Activated T-cell treated with anti-CD3 and anti-CD28 coated beads, Interleukin-2, amount 50 U/mL, for 24 hours (primary cell): Measurements from ENCODE around the gene ANKH.

ENCODE experiments used
- DNase-seq: peaks from one replicate; pipeline ENCODE4 v3.0.0-alpha.2; 2020
- H3K27ac Mint-ChIP-seq: 2 replicates; pipeline ENCODE4 v1.8.0; 2020; ENCODE audit warnings: mild to moderate bottlenecking, mixed read lengths
- H3K27me3 Mint-ChIP-seq: 2 replicates; pipeline ENCODE4 v1.8.0; 2020; ENCODE audit warnings: mixed read lengths
- H3K36me3 Mint-ChIP-seq: 2 replicates; pipeline ENCODE4 v1.8.0; 2020; ENCODE audit warnings: low read depth, mixed read lengths
- H3K4me1 Mint-ChIP-seq: 2 replicates; pipeline ENCODE4 v1.8.0; 2020; ENCODE audit warnings: low read depth, mixed read lengths
- H3K4me3 Mint-ChIP-seq: 2 replicates; pipeline ENCODE4 v1.8.0; 2020; ENCODE audit warnings: mild to moderate bottlenecking, moderate library complexity, mixed read lengths
- H3K9me3 Mint-ChIP-seq: 2 replicates; pipeline ENCODE4 v1.8.0; 2020; ENCODE audit warnings: mixed read lengths

Gene ANKH

GRCh38 chr5:14787801-14788579, 83.6 kb downstream of the ANKH start:
- peaks cover 48% of the 10 kb centered on the region for H3K36me3 Mint-ChIP-seq
- H3K9me3 Mint-ChIP-seq, result no peaks in the 10 kb centered on the region
- H3K4me1 Mint-ChIP-seq, result peaks cover 65% of the 10 kb centered on the region
- DNase-seq, result no peak
- H3K27me3 Mint-ChIP-seq, result no peaks in the 10 kb centered on the region
- H3K27ac Mint-ChIP-seq, result no peak overlapping the region
- H3K4me3 Mint-ChIP-seq, result no peak overlapping the region

GRCh38 chr5:14783691-14784090, 87.9 kb downstream of the ANKH start:
- H3K27ac Mint-ChIP-seq, result no peak overlapping the region
- DNase-seq, result peak; percentile 38
- no peaks in the 10 kb centered on the region for H3K27me3 Mint-ChIP-seq
- H3K9me3 Mint-ChIP-seq, result no peaks in the 10 kb centered on the region
- H3K4me1 Mint-ChIP-seq, result peaks cover 60% of the 10 kb centered on the region
- peaks cover 62% of the 10 kb centered on the region for H3K36me3 Mint-ChIP-seq
- no peak overlapping the region for H3K4me3 Mint-ChIP-seq

GRCh38 chr5:14782591-14782990, 89.0 kb downstream of the ANKH start:
- Mint-ChIP-seq H3K36me3 (peaks cover 59% of the 10 kb centered on the region), H3K27ac (no peak overlapping the region), H3K27me3 (no peaks in the 10 kb centered on the region), H3K4me3 (no peak overlapping the region), H3K4me1 (peaks cover 59% of the 10 kb centered on the region), H3K9me3 (no peaks in the 10 kb centered on the region)
- no peak for DNase-seq

- no peak for DNase-seq
- H3K4me3 Mint-ChIP-seq, result no peak overlapping the region
- no peaks in the 10 kb centered on the region for H3K9me3 Mint-ChIP-seq
- no peaks in the 10 kb centered on the region for H3K27me3 Mint-ChIP-seq
- no peak overlapping the region for H3K27ac Mint-ChIP-seq
- H3K36me3 Mint-ChIP-seq, result peaks cover 52% of the 10 kb centered on the region
- peaks cover 55% of the 10 kb centered on the region for H3K4me1 Mint-ChIP-seq
These were observed 90.5 kb downstream of the ANKH start for GRCh38 chr5:14781106-14781505.

- no peak for DNase-seq
- Mint-ChIP-seq H3K4me1 (peaks cover 55% of the 10 kb centered on the region), H3K4me3 (no peak overlapping the region), H3K9me3 (no peaks in the 10 kb centered on the region), H3K27ac (no peak overlapping the region), H3K36me3 (peaks cover 52% of the 10 kb centered on the region), H3K27me3 (no peaks in the 10 kb centered on the region)
These were observed 91.6 kb downstream of the ANKH start for GRCh38 chr5:14779975-14780374.

GRCh38 chr5:14778792-14779070, 92.8 kb downstream of the ANKH start:
- H3K27ac Mint-ChIP-seq, result no peak overlapping the region
- no peak overlapping the region for H3K4me3 Mint-ChIP-seq
- H3K36me3 Mint-ChIP-seq, result peaks cover 45% of the 10 kb centered on the region
- peaks cover 45% of the 10 kb centered on the region for H3K4me1 Mint-ChIP-seq
- H3K9me3 Mint-ChIP-seq, result no peaks in the 10 kb centered on the region
- H3K27me3 Mint-ChIP-seq, result no peaks in the 10 kb centered on the region
- DNase-seq, result no peak

GRCh38 chr5:14777932-14778791, 93.4 kb downstream of the ANKH start:
- peaks cover 40% of the 10 kb centered on the region for H3K4me1 Mint-ChIP-seq
- no peaks in the 10 kb centered on the region for H3K27me3 Mint-ChIP-seq

GRCh38 chr5:14777187-14777586, 94.4 kb downstream of the ANKH start:
- no peaks in the 10 kb centered on the region for H3K27me3 Mint-ChIP-seq
- no peaks in the 10 kb centered on the region for H3K9me3 Mint-ChIP-seq
- DNase-seq, result no peak
- no peak overlapping the region for H3K4me3 Mint-ChIP-seq
- H3K4me1 Mint-ChIP-seq, result peaks cover 40% of the 10 kb centered on the region
- no peak overlapping the region for H3K27ac Mint-ChIP-seq
- H3K36me3 Mint-ChIP-seq, result peaks cover 41% of the 10 kb centered on the region

More at GRCh38 chr5:14777932-14778791, 93.4 kb downstream of the ANKH start:
- H3K36me3 Mint-ChIP-seq, result peaks cover 45% of the 10 kb centered on the region
- H3K9me3 Mint-ChIP-seq, result no peaks in the 10 kb centered on the region
- H3K4me3 Mint-ChIP-seq, result no peak overlapping the region
- DNase-seq, result no peak
- H3K27ac Mint-ChIP-seq, result no peak overlapping the region

GRCh38 chr5:14776602-14777001, 95.0 kb downstream of the ANKH start:
- no peak for DNase-seq
- H3K36me3 Mint-ChIP-seq, result peaks cover 36% of the 10 kb centered on the region
- H3K9me3 Mint-ChIP-seq, result no peaks in the 10 kb centered on the region
- peaks cover 34% of the 10 kb centered on the region for H3K4me1 Mint-ChIP-seq
- no peak overlapping the region for H3K27ac Mint-ChIP-seq
- no peak overlapping the region for H3K4me3 Mint-ChIP-seq
- H3K27me3 Mint-ChIP-seq, result no peaks in the 10 kb centered on the region

- peak overlapping the region; percentile 19 for H3K27ac Mint-ChIP-seq
- DNase-seq, result no peak
- H3K4me1 Mint-ChIP-seq, result peaks cover 33% of the 10 kb centered on the region
These were observed 95.7 kb downstream of the ANKH start for GRCh38 chr5:14775857-14776256.

GRCh38 chr5:14773588-14773987, 98.0 kb downstream of the ANKH start:
- no peak overlapping the region for H3K4me3 Mint-ChIP-seq
- no peaks in the 10 kb centered on the region for H3K9me3 Mint-ChIP-seq
- no peaks in the 10 kb centered on the region for H3K27me3 Mint-ChIP-seq
- DNase-seq, result no peak
- no peak overlapping the region for H3K27ac Mint-ChIP-seq
- peaks cover 21% of the 10 kb centered on the region for H3K36me3 Mint-ChIP-seq
- H3K4me1 Mint-ChIP-seq, result peaks cover 27% of the 10 kb centered on the region

More at GRCh38 chr5:14775857-14776256, 95.7 kb downstream of the ANKH start:
- Mint-ChIP-seq H3K4me3 (no peak overlapping the region), H3K9me3 (no peaks in the 10 kb centered on the region), H3K27me3 (no peaks in the 10 kb centered on the region), H3K36me3 (peaks cover 29% of the 10 kb centered on the region)

GRCh38 chr5:14771972-14772371, 99.6 kb downstream of the ANKH start:
- H3K4me3 Mint-ChIP-seq, result no peak overlapping the region
- no peak for DNase-seq
- H3K27me3 Mint-ChIP-seq, result no peaks in the 10 kb centered on the region
- no peak overlapping the region for H3K27ac Mint-ChIP-seq
- peaks cover 29% of the 10 kb centered on the region for H3K36me3 Mint-ChIP-seq
- no peaks in the 10 kb centered on the region for H3K9me3 Mint-ChIP-seq
- peaks cover 32% of the 10 kb centered on the region for H3K4me1 Mint-ChIP-seq

- H3K4me3 Mint-ChIP-seq, result no peak overlapping the region
- no peak for DNase-seq
- no peak overlapping the region for H3K27ac Mint-ChIP-seq
- no peaks in the 10 kb centered on the region for H3K9me3 Mint-ChIP-seq
- peaks cover 33% of the 10 kb centered on the region for H3K4me1 Mint-ChIP-seq
- H3K36me3 Mint-ChIP-seq, result peaks cover 36% of the 10 kb centered on the region
- no peaks in the 10 kb centered on the region for H3K27me3 Mint-ChIP-seq
These were observed 100.4 kb downstream of the ANKH start for GRCh38 chr5:14771189-14771588.

- no peaks in the 10 kb centered on the region for H3K27me3 Mint-ChIP-seq
- no peak overlapping the region for H3K4me3 Mint-ChIP-seq
- no peak overlapping the region for H3K27ac Mint-ChIP-seq
These were observed 102.8 kb downstream of the ANKH start for GRCh38 chr5:14768508-14769365.

More at GRCh38 chr5:14768508-14769365, 102.8 kb downstream of the ANKH start:
- Mint-ChIP-seq H3K36me3 (peaks cover 48% of the 10 kb centered on the region), H3K4me1 (peaks cover 26% of the 10 kb centered on the region), H3K9me3 (no peaks in the 10 kb centered on the region)
- DNase-seq, result no peak
